ENCODE data around the gene DNAJC21.

The DNAJC21 gene

DNA sequence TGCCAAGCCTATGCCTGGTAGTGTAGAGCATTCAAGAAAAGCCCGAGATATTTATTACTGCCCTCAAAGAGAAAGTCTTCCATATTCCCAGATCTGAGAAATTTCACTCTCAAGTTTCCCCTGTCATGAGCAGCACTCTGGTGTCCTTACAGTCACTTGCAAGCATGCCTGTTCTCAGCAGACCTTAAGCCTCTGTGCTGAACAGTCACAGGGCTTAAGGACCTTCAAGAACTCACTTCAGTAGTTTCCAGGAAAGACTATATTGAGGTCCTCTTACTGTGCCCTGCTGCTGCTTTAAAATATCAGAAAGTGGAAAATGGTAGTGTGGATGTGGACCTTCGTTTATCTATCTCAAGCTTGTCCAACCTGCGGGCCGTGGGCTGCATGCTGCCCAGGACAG, 53.5 kb downstream of the DNAJC21 start:
- DNase-seq = no peak

DNA sequence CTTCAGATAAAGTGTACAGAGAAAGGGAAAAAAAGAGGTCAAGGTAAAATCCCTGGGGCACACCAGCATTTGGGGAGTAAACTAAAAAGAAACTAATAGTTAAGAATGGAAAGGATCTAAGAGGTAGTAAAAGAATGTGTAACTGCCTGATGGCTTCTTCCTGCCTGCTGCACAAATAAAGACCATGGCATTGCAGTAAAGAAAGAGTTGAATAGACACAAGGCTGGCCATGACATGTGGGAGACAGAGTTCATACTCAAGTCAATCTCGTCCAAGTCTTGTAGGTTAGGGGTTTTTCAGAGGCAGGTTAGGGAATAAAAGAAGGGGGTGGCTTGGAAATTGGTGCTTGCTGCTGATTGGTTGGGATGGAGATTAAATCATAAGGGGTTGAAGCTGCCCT, 57.6 kb downstream of the DNAJC21 start:
- no peak for DNase-seq

DNA sequence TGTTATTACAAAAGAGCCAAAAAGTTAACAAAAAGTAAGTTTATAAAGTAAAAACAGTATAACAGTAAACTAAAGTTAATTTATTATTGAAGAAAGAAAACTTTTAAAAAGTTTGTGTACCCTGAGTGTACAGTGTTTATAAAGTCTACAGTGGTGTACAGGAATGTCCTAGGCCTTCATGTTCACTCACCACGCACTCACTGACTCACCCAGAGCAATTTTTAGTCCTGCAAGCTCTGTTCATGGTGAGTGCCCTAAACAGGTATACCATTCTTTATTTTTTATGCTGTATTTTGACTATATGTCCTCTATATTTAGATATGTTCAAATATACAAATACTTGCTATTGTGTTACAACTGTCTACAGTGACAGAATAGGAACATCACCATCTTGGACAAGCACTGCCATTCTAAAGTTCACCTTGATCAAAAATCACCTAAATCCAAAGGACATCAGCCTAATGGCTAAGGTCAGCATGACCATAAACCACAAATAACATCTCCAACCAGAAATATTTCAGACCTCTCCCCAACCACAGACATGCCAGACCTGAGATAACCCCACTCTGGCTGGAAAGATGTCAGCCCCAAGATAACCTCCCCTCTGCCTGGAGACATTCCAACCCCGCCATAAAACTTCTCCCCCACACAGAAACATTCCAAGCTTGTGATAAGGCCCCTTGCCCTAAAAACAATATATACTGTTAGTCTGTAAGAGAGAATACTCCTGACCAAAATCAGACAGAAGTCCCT, 62.3 kb downstream of the DNAJC21 start:
- no peak for DNase-seq

DNA sequence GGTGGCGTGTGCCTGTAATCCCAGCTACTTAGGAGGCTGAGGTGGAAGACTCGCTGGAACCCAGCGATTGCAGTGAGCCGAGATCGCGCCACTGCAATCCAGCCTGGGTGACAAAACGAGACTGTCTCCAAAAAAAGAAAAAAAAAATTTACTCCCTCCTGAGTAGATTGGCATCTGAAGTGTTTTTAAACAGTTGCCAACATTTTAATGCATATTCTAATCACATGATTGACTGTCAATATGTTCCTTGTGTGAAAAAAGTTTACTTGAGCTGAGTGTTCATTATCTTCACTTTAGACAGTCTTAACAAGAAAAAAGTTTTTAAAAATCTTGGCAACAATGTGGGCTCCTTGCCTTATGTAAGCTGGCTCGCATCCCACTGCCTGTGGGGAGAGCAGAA, 64.6 kb downstream of the DNAJC21 start:
- no peak for DNase-seq

DNA sequence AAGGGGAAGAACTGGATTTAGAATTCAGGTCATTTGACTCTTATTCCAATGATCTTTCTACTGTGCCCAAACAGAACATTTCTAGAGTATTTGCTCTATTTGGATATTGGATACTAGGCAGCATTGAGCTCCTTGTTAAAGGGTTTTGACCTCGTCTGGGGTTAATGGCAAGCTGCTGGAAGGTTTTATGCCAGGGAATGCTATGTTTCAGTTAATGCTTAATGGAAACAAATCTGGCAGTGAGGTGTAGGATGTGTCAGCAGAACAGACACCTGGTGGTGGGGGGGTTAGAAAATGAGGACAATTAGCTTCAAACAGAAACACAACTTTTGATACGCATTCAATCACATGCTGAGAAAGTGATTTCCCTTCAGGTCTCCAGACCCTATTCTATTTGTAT, 66.9 kb downstream of the DNAJC21 start:
- DNase-seq = no peak

DNA sequence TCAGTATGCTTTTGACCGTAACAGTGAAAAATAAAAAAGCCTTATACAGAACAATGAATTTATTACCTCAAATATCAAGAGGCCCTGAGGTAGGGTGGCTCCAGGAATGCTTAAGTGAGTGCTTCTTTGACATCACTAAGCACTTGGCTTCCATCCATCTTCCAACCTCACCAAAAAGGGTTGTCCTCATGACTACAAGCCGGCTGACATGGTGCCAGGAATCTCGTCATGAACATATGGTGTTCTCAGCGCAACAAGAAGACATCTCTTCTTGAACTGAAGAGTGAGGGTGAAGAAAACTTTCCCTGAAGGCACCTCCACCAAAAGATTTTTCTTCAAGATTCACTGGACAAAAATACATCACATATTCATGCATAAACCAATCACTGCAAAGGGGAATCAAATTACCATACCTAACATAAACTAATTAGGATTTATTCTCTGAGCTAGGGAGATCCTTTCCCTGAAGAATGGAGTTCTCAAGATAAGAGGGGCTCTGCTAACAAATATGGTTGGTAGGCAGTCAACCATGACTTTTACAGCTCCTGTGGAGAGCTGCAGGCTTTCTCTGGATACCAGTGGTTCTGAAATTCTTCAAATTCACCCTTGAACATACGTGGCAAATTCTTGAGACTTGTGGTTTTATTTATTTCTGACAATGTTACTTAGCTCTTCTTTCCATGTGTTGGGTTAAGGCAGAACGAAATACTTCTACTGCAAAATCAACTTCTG, 68.9 kb downstream of the DNAJC21 start:
- DNase-seq = peak; percentile 60

DNA sequence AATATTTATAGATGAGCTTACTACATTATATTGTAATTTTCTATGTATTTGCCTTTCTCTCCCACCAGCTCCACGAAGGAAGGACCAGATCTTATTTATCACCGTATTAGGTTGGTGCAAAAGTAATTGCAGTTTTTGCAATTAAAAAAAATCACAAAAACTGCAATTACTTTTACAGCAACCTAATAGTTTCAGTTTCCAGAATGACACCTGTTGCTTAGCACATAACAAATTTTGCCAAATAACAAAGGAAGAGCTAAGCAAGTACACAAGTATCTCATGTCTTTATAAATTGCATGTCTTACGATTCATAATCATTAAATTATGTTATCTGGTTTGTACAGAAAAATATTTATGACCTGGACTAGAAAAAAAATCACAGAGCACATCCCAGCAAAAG, 72.5 kb downstream of the DNAJC21 start:
- no peak for DNase-seq

DNA sequence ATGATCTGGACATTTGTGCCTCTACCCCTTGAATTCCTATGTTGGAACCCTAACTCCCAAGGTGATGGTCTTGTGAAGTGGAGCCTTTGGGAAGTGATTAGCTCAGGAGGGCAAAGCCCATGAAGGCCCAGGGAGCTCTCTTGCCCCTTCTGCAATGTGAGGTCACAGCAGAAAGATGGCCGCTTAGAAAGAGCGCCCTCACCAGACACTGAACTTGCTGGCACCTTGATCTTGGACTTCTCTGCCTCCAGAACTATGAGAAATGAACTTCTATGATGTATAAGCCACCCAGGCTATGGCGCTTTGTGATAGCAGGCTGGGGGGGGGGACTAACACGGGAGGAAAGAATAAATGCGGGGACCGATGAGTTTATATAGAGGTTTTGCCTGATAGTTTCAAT, 73.1 kb downstream of the DNAJC21 start:
- DNase-seq = no peak

DNA sequence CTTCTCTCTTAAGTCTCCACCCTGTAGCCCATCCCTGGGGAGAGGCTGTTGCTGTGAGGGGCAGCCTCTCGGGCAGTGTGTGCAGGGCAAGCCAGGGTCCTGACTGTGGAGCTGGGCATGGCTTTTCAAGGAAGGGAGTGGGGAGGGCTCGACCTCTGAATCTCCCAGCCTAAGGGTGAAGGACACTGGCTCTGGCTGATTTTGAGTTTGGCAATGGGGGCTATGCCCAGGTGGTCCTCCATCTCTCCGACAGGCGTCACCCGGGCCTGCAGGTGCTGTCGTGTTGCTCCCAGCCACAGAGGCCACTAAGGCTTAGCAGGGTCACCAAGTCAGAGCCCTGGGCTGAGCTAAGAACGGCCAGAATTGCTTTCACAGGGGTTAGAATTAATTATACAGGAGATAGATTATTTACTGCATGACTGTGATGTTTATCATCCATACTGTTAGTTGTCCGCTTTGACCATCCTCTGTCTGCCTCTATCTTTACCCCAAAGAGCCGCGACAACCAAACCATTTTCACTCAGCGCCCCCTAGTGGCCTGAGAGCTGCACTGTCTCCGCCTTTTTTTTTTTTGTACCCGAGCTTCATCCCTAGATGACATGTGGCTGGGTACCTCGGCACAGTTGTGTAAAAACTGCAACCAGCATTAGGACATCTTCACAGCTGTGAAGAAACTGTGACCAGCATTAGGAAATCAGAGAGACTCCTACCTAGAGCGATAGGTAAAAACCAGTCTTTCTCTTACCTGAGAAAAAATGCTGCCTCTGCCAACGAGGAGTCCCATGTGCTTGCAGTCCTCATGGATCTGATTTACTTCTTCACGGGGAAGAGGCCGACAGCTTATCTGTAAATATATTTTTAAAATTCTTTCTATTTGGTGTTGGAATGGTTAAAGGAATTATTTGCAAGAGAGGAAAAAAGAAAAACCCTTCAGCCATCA, 73.9 kb downstream of the DNAJC21 start:
- DNase-seq = peak; percentile 64

DNA sequence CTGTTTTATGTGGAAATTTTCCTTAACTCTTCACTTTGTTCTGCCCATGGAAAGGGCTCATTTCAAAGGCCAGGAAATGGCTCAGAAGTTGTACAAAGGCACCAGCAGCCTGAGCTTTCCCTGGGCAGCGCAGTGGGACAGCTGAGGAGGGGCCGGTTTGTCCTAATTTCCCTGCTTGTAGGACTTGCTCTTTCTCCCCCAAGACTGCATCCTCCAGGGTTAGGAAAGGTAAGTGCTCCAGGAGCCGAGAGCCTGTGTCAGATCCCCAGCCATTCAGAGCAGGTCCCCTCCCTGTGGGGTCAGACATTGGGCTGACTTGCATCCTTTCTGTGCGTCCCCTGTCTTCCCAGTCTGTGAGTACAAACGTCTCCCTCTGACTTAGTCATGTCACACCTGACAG, 74.8 kb downstream of the DNAJC21 start:
- DNase-seq = no peak

DNA sequence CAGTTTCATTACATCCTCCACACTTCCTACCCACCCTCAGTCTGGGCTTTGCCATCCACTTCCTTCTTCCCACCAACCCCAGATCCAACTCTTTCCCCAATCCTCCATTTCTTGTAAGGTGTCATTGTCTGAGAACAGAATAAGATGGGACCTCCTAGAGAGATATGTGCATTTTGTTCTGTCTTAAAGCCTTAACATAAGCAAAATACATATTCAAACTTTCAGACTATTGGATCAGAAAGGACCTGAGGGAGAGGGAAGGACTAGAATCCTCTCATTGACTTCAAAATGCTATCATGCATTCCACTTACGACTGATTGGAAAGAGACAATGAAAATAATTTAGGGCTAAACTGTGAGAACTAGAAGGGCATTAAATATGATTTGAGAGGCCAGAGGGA, 75.4 kb downstream of the DNAJC21 start:
- DNase-seq = no peak

All from fibroblast of skin of scalp (primary cell).